Erythroblast (primary cell): ENCODE data around the gene MIF.
A peak's percentile ranks its signal among the peaks of the same experiment; 100 is the strongest.
"Not testable (repeated sequence)": the region's sequence is repeated elsewhere in the genome, so short reads cannot be mapped to it uniquely, and the experiment has no call there.

Source experiments
- DNase-seq, 2 experiments: peaks; one replicate each; lab custom pipeline; 2025; lab: John Stamatoyannopoulos, UW
- GATA1 ChIP-seq: IDR thresholded peaks from 2 replicates; pipeline ENCODE4 v1.6.1; 2011; ENCODE audit warnings: low read depth, mild to moderate bottlenecking, control low read depth, low read length, moderate library complexity
- POLR2A ChIP-seq: IDR thresholded peaks from 2 replicates; pipeline ENCODE4 v1.6.1; 2011; ENCODE audit warnings: mild to moderate bottlenecking, low read length

Gene MIF

DNA sequence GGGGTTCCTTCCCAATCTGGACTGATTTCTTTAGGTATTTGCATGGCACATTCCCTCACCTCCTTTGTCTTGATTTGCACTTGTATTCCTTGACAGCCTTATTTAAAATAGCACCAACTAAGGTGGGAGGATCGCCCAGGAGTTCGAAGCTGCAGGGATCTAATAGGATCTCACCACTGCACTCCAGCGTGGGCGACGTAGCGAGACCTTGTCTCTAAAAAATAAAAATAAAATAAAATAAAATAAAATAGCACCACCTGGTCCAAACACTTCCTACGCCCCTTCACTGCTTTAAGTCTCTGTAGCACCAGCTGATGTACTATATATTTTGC lies 35.7 kb upstream of the MIF start:
- TF ChIP-seq GATA1 (no peak), POLR2A (no peak)
- DNase-seq, result no peak

GRCh38 chr22:23859201-23859600 lies 35.0 kb upstream of the MIF start:
- DNase-seq, result peak in 1 of 2 experiments; percentile 19

DNA sequence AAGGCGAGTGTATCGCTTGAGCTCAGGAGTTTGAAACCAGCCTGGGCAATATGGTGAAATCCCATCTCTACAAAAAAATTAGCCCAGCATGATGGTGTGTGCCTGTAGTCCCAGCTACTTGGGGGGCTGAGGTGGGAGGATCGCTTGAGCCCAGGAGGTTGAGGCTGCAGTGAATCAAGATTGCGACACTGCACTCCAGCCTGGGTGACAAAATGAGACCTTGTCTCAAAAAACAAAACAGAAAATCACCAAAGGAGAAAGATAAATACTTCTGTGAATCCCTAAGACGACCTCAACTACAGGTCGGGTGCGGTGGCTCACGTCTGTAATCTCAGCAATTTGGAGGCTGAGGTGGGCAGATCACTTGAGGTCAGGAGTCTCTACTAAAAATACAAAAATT lies 34.0 kb upstream of the MIF start:
- not testable (repeated sequence) for DNase-seq

More at GRCh38 chr22:23859201-23859600, 35.0 kb upstream of the MIF start:
- no peak for TF ChIP-seq GATA1
- no peak for TF ChIP-seq POLR2A

DNA sequence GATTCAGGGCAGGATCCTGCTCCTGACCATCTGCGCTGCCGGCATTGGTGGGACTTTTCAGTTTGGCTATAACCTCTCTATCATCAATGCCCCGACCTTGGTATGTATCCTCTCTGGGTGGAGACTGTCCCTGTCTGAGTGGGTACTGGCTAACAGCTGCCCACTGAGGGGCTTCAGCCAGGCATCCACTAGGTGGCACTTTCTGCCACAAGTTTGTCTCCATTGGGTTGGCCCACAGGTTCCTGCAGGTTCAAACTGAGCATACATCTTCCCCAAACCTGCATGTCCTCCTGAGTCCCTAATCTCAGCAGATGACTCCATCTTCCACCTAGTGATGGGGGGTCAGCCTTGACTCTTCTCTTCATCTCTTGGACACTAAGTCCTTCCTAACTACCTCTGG lies 32.1 kb upstream of the MIF start:
- DNase-seq, result peak; percentile 55 to 58
- no peak for TF ChIP-seq POLR2A
- TF ChIP-seq GATA1, result no peak

DNA sequence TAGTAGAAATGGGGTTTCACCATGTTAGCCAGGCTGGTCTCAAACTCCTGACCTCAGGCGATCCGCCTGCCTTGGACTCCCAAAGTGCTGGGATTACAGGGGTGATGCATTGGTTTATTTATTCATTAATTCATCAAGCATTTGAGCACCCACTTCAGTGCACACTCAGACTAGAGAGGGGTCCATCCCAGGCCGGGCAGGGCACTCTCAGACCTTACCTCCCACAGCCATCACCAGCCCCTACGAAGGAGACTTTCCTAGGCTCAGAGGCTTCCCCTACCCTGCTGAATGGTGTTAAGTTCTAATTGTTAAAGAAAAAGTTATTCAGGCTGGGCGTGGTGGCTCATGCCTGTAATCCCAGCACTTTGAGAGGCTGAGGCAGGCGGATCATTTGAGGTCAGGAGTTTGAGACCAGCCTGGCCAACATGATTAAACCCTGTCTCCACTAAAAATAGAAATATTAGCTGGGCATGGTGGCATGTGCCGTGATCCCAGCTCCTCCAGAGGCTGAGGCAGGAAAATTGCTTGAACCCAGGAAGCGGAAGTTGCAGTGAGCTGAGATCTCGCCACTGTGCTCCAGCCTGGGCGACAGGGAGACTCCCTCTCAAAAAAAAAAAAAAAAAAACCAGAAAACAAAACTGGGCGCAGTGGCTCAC lies 29.6 kb upstream of the MIF start:
- DNase-seq, result not testable (repeated sequence)

- no peak for DNase-seq
- no peak for TF ChIP-seq POLR2A
- TF ChIP-seq GATA1, result no peak
Measured at GRCh38 chr22:23868580-23868979, 25.6 kb upstream of the MIF start.

DNA sequence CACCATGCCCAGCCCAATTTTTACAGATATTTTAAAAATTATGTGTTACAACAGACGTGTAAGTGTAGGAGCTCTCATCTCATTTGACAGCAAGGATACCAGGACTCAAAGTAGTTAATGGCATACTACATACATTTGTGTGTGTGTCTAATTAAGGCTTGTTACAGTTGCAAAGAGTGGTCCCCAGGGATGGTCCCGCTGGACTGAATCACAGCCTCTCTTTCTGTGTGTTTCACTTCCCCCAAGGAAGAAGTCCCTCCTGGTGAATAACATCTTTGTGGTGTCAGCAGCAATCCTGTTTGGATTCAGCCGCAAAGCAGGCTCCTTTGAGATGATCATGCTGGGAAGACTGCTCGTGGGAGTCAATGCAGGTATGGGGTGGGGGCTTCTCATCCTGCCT lies 19.3 kb upstream of the MIF start:
- DNase-seq, result no peak
- TF ChIP-seq GATA1 (no peak), POLR2A (no peak)

DNA sequence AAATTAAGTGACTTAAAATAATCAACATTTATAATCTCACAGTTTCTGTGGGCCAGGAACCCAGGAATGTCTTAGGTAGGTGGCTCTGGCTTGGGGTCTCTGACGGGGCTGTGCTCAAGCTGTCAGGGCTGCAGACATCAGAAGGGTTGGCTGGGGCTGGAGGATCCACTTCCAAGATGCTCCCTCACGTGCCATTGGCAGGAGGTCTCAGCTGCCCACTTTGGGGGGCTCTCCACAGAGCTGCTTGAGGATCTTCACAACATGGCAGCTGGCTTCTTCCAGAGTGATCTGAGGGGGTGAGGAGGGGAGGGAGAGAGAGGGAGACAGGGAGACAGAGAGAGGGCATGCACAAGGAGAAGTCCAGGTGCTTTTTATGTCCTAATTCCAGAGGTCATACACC lies 18.4 kb upstream of the MIF start:
- no peak for TF ChIP-seq GATA1
- TF ChIP-seq POLR2A, result no peak
- no peak for DNase-seq

DNA sequence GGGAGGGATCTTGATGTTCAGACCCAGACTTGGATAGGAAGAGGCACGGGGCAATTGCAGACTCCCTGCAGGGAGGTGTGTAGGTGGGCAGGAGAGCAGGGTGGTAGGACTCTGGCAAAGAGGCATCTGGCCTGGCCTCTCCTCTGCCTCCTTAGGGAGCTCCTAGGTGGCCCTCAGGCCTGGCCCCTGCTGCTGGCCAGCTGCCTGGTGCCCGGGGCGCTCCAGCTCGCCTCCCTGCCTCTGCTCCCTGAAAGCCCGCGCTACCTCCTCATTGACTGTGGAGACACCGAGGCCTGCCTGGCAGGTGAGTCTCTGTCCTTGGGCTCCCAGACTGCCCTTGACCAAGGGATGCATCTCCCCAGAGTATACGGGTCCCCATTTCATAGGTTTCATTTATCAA lies 16.6 kb upstream of the MIF start:
- DNase-seq, result no peak
- TF ChIP-seq POLR2A, result no peak
- TF ChIP-seq GATA1, result no peak

- no peak for DNase-seq
- no peak for TF ChIP-seq POLR2A
Measured at GRCh38 chr22:23878219-23878618, 16.0 kb upstream of the MIF start.

DNA sequence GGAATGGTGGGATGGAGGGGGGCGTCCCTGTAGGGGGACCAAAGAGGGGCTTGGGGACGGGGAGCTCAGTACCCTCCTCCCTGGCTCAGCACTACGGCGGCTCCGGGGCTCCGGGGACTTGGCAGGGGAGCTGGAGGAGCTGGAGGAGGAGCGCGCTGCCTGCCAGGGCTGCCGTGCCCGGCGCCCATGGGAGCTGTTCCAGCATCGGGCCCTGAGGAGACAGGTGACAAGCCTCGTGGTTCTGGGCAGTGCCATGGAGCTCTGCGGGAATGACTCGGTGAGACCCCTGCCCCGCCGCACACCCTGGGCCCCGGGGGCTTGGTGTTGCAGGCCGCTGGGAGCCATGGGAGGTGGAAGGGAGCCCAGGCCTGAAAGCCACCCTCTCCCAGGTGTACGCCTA lies 11.8 kb upstream of the MIF start:
- no peak for TF ChIP-seq GATA1
- no peak for TF ChIP-seq POLR2A
- no peak for DNase-seq

- no peak for DNase-seq
- TF ChIP-seq GATA1, result no peak
- no peak for TF ChIP-seq POLR2A
Measured at GRCh38 chr22:23883658-23884057, 10.5 kb upstream of the MIF start.

- DNase-seq, result no peak
- no peak for TF ChIP-seq GATA1
- TF ChIP-seq POLR2A, result no peak
Measured at GRCh38 chr22:23884140-23884539, 10.0 kb upstream of the MIF start.

DNA sequence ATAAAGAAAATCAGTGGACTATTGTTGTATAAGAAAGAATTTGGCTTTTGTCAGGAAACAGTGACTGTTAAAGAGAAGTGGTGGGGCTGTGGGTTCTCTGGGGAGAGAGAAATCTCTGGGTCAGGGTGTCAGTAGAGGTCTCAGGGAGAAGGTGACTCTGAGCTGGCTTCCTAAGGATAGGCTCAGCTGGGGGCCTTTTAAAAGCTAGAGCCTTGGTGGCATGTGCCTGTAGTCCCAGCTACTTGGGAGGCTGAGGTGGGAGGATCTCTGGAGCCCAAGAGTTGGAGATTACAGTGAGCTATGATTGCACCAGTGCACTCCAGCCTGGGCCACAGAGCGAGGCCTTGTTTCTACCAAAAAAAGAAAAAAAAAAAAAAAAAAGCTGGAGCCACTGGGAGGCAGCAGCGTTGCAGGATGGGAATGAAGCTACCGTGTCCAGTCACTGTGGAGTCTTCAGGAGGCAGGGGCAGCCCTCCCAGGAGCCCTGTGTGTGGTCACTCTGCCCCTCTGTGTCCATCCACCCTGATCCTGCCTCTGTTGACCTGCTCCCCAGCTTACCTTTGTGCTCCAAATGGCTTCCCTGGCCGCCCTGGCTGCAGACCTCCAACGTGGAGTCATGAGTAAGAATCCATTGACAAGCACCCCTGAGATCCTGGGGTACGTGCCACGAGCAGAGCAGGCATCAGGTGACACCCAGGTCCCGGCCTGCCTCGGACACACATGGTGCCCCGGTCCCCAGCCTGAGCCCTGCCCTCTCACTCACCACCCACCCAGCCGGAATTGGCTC lies 5.4 kb upstream of the MIF start:
- DNase-seq, result peak; percentile 17 to 19
- TF ChIP-seq GATA1 (no peak), POLR2A (no peak)

GRCh38 chr22:23889620-23890019 lies 4.6 kb upstream of the MIF start:
- TF ChIP-seq GATA1 (no peak), POLR2A (no peak)
- no peak for DNase-seq
